Measurements from ENCODE around the gene CCDC71. TPM values are rescaled to one million over a fixed set of nuclear protein-coding genes. Genes with fewer than 3 reads are reported as not detected.
A peak's percentile ranks its signal among the peaks of the same experiment; 100 is the strongest.

The CCDC71 gene
- total RNA-seq, 1 donor from 2014 or later = 22.1 TPM

GRCh38 chr3:49174397-49174985 is 8.4 kb upstream of the CCDC71 start:
- H3K27me3 Mint-ChIP-seq (ENCODE audit: unreplicated experiment) = peaks cover 3% of the 10 kb centered on the region
- peak overlapping the region; percentile 57 for H3K4me3 Mint-ChIP-seq (ENCODE audit: unreplicated experiment)
- no peak overlapping the region for H3K27ac Mint-ChIP-seq (ENCODE audit: unreplicated experiment)
- peaks cover 24% of the 10 kb centered on the region for H3K4me1 Mint-ChIP-seq (ENCODE audit: low read depth, unreplicated experiment)
- TF ChIP-seq CTCF (IDR thresholded peaks at IDR 0.05; ENCODE audit: partially characterized antibody, unreplicated experiment) = no peak
- peaks cover 5% of the 10 kb centered on the region for H3K9me3 Mint-ChIP-seq (ENCODE audit: unreplicated experiment)
- no peak for DNase-seq
- H3K36me3 Mint-ChIP-seq (ENCODE audit: unreplicated experiment) = no peaks in the 10 kb centered on the region

- DNase-seq = peak; percentile 49
- Mint-ChIP-seq H3K4me3 (ENCODE audit: unreplicated experiment) (peak overlapping the region; percentile 82), H3K9me3 (ENCODE audit: unreplicated experiment) (peaks cover 3% of the 10 kb centered on the region), H3K27me3 (ENCODE audit: unreplicated experiment) (peaks cover 3% of the 10 kb centered on the region), H3K27ac (ENCODE audit: unreplicated experiment) (peak overlapping the region; percentile 91), H3K4me1 (ENCODE audit: low read depth, unreplicated experiment) (peaks cover 18% of the 10 kb centered on the region), H3K36me3 (ENCODE audit: unreplicated experiment) (no peaks in the 10 kb centered on the region)
- TF ChIP-seq CTCF (IDR thresholded peaks at IDR 0.05; ENCODE audit: partially characterized antibody, unreplicated experiment) = no peak
These were observed 7.7 kb upstream of the CCDC71 start for GRCh38 chr3:49173792-49174170.

GRCh38 chr3:49173116-49173791 is 7.1 kb upstream of the CCDC71 start:
- peaks cover 4% of the 10 kb centered on the region for H3K27me3 Mint-ChIP-seq (ENCODE audit: unreplicated experiment)
- peak; percentile 62 for DNase-seq
- no peaks in the 10 kb centered on the region for H3K36me3 Mint-ChIP-seq (ENCODE audit: unreplicated experiment)
- H3K4me1 Mint-ChIP-seq (ENCODE audit: low read depth, unreplicated experiment) = peaks cover 17% of the 10 kb centered on the region
- no peak for TF ChIP-seq CTCF (IDR thresholded peaks at IDR 0.05; ENCODE audit: partially characterized antibody, unreplicated experiment)
- peak overlapping the region; percentile 89 for H3K4me3 Mint-ChIP-seq (ENCODE audit: unreplicated experiment)
- H3K9me3 Mint-ChIP-seq (ENCODE audit: unreplicated experiment) = peaks cover 3% of the 10 kb centered on the region
- H3K27ac Mint-ChIP-seq (ENCODE audit: unreplicated experiment) = peak overlapping the region; percentile 91

- DNase-seq = no peak
- Mint-ChIP-seq H3K4me3 (ENCODE audit: unreplicated experiment) (peak overlapping the region; percentile 89), H3K36me3 (ENCODE audit: unreplicated experiment) (no peaks in the 10 kb centered on the region), H3K9me3 (ENCODE audit: unreplicated experiment) (peaks cover 3% of the 10 kb centered on the region), H3K27me3 (ENCODE audit: unreplicated experiment) (peaks cover 6% of the 10 kb centered on the region), H3K27ac (ENCODE audit: unreplicated experiment) (no peak overlapping the region), H3K4me1 (ENCODE audit: low read depth, unreplicated experiment) (peaks cover 14% of the 10 kb centered on the region)
- no peak for TF ChIP-seq CTCF (IDR thresholded peaks at IDR 0.05; ENCODE audit: partially characterized antibody, unreplicated experiment)
These were observed 6.5 kb upstream of the CCDC71 start for GRCh38 chr3:49172551-49173041.

All from glutamatergic neuron (in vitro differentiated cells).